Activated gamma-delta T cell (primary cell): ENCODE results near the gene SCAF4.
"Not testable (repeated sequence)": the region's sequence is repeated elsewhere in the genome, so short reads cannot be mapped to it uniquely, and the experiment has no call there.

Source experiments
- DNase-seq: peaks from one replicate; lab custom pipeline; 2025; lab: John Stamatoyannopoulos, UW
- total RNA-seq, 2 donors: gene quantifications; one replicate each; lab custom pipeline; 2026; lab: John Stamatoyannopoulos, UW

Gene SCAF4, protein sequence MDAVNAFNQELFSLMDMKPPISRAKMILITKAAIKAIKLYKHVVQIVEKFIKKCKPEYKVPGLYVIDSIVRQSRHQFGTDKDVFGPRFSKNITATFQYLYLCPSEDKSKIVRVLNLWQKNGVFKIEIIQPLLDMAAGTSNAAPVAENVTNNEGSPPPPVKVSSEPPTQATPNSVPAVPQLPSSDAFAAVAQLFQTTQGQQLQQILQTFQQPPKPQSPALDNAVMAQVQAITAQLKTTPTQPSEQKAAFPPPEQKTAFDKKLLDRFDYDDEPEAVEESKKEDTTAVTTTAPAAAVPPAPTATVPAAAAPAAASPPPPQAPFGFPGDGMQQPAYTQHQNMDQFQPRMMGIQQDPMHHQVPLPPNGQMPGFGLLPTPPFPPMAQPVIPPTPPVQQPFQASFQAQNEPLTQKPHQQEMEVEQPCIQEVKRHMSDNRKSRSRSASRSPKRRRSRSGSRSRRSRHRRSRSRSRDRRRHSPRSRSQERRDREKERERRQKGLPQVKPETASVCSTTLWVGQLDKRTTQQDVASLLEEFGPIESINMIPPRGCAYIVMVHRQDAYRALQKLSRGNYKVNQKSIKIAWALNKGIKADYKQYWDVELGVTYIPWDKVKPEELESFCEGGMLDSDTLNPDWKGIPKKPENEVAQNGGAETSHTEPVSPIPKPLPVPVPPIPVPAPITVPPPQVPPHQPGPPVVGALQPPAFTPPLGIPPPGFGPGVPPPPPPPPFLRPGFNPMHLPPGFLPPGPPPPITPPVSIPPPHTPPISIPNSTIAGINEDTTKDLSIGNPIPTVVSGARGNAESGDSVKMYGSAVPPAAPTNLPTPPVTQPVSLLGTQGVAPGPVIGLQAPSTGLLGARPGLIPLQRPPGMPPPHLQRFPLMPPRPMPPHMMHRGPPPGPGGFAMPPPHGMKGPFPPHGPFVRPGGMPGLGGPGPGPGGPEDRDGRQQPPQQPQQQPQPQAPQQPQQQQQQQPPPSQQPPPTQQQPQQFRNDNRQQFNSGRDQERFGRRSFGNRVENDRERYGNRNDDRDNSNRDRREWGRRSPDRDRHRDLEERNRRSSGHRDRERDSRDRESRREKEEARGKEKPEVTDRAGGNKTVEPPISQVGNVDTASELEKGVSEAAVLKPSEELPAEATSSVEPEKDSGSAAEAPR
- 27.3 to 31.4 reads per million in 2 donors for total RNA-seq

DNA sequence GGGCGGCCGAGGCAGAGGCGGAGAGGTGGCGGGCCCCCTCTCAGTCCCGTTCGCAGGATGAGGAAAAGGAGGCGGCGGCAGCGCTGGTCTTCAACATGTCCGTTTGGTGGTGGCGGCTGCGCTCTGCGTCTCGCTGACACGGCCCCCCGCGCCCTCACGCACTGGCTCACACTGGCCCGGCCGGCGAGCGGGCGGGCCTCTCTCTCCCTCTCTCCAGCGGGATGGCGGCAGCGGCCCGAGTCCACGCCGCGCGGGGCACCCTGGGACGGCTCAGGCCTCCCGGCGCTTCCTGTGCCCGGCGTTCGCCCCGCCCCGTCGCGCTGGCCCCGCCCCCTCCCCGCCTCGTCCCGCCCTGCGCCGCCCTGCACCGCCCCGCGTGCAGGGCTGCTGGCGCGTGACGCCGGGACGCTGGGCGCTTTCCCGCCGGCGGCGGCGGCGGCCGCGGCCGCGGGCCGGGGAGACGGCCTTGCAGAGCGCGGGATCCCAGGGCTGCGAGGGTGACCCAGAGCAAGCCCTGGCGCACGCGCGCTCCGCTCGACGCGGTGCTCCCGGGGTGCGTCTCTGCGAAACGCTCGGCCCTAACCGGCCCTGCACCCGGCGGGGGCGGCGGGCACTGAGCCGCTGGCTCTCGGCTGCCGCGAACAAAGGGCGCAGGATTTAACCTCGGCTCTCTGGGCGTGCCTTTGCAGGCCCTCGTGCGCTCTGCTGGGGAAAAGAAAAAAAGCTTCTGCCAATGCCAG lies at the start of gene SCAF4:
TSS of gene SCAF4 (minus strand) at position 262 of the 740 bp plus-strand sequence. CDS start 426 bp downstream, outside the sequence.
- peak; percentile 80 for DNase-seq

- no peak for DNase-seq
Observed at GRCh38 chr21:31780944-31781343, 49.0 kb upstream of the SCAF4 start.

- DNase-seq: no peak
Observed at GRCh38 chr21:31778546-31778945, 46.6 kb upstream of the SCAF4 start.

DNA sequence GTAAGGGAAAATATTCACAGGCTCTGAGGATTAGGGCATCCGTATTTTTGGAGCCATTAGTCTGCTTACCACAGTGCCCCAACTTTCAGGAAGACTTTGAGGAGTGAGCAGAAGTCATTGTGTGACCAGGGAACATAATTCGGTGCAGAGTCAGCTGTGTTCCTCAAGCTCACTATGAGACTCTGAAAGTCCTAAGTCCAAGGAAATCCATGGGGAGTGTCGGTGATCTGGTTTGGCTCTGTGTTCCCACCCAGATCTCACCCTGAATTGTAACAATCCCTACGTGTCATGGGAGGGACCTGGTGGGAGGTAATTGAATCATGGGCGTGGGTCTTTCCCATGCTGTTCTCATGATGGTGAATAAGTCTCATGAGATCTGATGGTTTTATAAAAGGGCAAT lies 45.9 kb upstream of the SCAF4 start:
- DNase-seq: no peak

GRCh38 chr21:31774031-31774430 lies 42.1 kb upstream of the SCAF4 start:
- DNase-seq: no peak

DNA sequence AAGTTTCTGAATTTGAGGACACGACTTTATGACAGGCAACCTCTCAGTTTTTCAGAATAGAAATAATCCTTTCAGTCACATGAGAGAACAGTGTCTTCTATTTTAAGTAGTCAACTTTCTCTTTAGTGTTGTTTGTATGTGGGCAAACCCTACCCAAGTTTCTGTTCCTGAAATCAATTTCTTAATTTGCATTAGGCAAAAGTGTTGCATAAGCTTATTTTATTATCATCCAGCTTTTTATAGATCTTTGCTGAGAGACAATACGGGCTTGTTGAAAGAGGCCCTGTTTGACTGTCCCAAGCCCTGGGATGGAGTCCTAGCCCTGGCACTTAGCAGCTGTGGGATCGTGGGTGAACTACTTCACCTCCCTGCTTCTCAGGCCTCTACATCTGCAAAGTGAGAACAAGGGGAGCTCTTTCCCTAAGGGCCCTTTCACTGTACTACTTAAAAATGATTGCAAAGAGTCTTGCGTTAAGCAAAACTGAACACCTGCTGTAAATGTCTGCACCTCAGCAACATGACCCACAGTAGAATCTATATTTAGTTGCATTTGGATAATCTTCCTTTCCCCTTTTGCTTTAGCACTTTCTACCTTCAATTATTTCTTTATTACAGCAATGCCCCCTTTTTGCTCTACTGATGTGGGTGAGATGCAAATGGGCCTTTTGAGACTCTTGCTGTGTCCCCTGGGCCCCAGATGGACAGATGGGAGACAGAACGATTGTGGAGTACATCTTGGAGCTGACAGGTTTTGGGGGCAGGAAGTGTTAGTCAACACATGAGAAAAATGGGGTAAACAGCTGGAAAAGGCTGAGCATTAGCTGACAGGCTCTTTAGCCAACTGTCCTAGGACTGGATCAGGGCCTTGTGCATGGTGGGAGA lies 41.0 kb upstream of the SCAF4 start:
- DNase-seq: no peak

DNA sequence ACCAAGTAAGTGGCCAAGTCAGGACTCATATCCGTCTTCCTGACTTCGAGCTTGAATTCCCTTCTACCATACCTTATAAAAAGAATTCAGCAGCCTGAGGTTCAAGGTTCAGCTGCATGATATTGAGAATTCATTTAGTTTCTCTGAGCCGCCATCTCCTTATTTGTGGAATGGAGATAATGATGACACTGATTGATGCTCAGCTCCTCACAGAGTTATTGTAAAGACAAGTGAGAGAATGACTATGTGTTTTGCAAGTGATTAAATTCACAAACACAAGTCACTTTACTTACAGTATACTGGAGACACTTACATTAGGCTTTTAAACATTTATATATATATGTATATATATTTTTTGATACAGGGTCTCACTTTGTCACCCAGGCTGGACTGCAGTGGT lies 39.8 kb upstream of the SCAF4 start:
- no peak for DNase-seq

GRCh38 chr21:31768710-31769109 lies 36.8 kb upstream of the SCAF4 start:
- no peak for DNase-seq

- DNase-seq: no peak
Observed at GRCh38 chr21:31766899-31767298, 35.0 kb upstream of the SCAF4 start.

DNA sequence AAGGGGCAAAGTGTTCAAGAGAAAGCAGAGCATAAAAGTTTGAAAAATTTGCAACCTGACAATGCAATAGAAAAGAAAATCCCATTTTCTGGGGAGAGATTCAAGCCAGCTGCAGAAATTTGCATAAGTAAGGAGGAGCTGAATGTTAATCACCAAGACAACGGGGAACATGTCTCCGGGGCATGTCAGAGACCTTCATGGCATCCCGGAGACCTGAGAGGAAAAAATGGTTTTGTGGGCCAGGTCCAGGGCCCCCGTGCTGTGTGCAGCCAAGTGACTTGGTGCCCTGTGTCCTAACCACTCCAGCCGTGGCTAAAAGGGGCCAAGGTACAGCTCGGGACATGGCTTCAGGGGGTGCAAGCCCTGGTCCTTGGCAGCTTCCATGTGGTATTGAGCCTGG lies 33.9 kb upstream of the SCAF4 start:
- not testable (repeated sequence) for DNase-seq

- no peak for DNase-seq
Observed at GRCh38 chr21:31760931-31761330, 29.0 kb upstream of the SCAF4 start.

- DNase-seq: no peak
Observed at GRCh38 chr21:31756787-31757186, 24.9 kb upstream of the SCAF4 start.

- no peak for DNase-seq
Observed at GRCh38 chr21:31755027-31755426, 23.1 kb upstream of the SCAF4 start.

DNA sequence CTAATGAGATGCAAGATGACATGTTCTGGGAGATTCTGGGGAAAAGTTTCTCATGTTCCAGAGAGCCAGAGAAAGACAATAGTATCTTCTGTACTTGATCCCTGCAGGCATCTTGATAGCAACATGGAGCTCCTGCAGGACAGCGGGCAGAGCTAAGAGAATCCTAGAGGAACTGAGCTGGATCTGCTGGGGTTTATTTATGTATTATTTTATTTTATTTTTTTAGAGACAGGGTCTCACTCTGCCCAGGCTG lies 22.7 kb upstream of the SCAF4 start:
- no peak for DNase-seq

DNA sequence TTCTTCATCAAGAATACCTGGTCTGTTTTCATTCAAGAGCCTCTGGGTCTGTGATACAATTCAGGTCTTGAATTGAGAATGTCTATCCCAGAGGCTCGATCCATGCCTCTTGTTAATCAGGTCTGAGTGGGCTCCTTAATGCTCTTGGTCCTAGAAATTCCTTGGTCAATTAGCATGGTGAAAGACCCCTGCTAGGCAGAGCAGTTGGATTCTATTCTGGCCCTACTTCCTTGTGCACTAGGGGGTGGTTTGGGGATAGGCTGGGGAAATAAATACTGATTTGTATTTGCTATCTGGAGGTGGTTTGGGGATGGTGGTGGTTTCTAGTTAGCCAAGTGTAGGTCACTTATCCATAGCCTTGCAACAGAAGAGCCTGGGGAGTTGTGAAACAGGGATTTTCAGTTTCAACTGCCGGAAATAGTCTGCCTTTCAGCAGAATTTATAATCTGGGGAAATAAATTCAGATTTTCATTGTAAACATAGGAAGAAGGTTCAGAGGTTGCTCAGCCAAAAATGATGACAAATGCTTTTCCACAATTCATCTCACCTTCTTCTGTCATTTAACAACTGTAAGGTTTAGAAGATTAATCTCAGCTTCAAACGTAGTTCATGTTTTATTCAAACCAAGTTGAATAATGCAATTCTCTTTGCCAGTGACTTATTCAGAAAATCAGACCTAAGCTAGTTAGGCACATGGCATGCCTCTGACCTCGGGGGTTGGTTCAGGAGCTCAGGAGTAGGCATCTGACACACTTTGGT lies 22.2 kb upstream of the SCAF4 start:
- no peak for DNase-seq

DNA sequence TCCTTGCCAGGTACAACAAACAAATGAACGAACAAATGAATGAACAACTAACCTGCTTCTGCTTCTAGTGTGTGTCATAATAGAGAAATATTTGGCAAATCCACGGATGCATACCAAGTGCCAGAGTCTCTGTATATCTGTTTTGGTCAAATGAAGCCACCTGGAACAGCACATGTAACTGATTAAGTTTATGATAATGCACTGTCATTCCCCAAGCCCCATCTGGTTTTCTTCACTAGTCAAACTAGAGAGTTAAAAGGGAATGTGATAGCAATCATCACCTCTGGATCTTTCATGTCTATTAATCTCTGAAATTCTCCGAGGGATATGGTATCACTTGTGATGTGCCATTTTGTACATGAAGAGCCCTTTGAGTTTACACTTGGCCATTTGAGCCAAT lies 21.0 kb upstream of the SCAF4 start:
- no peak for DNase-seq

GRCh38 chr21:31752352-31752751 lies 20.4 kb upstream of the SCAF4 start:
- DNase-seq: no peak

GRCh38 chr21:31750843-31751242 lies 18.9 kb upstream of the SCAF4 start:
- DNase-seq: no peak

DNA sequence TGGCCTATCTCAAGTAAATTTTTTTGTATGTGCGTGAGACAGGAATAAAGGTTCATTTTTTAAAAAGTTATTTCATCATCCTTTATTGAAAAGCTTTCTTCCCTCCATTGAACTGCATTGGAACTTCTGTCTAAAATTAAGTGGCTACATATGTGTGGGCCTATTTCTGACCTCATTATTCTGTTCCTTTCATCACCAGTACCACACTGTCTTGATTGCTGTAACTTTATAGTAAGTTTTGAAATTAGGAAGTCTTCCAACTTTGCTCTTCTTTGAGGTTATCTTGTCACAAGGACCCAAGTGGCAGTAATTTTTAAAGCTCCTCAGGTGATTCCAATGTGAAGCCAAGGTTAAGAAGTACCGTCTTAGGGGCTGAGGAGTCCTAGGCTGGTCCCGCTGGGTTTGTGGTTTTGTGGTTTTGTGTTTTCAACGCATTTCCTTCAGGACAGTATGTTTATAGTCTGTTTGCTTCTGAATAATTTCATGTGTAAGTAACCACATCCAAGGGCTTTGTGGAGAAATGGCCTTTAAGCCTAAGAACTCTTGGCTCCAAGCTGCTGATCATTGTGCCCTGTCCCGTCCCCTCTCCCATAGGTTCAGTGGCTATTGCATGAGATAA lies 12.4 kb upstream of the SCAF4 start:
- no peak for DNase-seq

- DNase-seq: no peak
Observed at GRCh38 chr21:31743712-31744111, 11.8 kb upstream of the SCAF4 start.
